CD14-positive monocyte (primary cell): ENCODE data around the gene RNF31. TPM values are rescaled to one million over a fixed set of nuclear protein-coding genes. Genes with fewer than 3 reads are reported as not detected.

Source experiments
- DNase-seq, 3 donors: peaks; one replicate each; pipeline ENCODE4 v3.0.0-alpha.2; 2011 to 2022
- H2AFZ ChIP-seq: 2 replicates; pipeline ENCODE4 v1.6.0; 2012; ENCODE audit warnings: mild to moderate bottlenecking, low read depth, low read length, inconsistent platforms; ENCODE audit not compliant: insufficient read depth, poor library complexity, severe bottlenecking
- H3K27ac ChIP-seq, 2 donors: 1 replicate in 1 of 2; 2 replicates in 1 of 2; pipeline ENCODE4 v1.5.1; 2012 to 2013; ENCODE audit warnings: low read length in 2 of 2, control low read depth in 1 of 2, inconsistent platforms in 1 of 2, low read depth in 1 of 2, mild to moderate bottlenecking in 1 of 2
- H3K27me3 ChIP-seq, 2 donors: one replicate each; pipeline versions ENCODE4 v1.6.0 to v1.6.1; 2011 to 2013; ENCODE audit warnings: low read length in 2 of 2; ENCODE audit not compliant: control insufficient read depth in 2 of 2, insufficient read depth in 2 of 2
- H3K36me3 ChIP-seq, 2 donors: replicated peaks in 1 of 2; 1 replicate in 1 of 2; 2 replicates in 1 of 2; pipeline versions ENCODE4 v1.5.1 to v1.6.1; 2012 to 2013; ENCODE audit warnings: low read length in 2 of 2, control low read depth in 1 of 2, inconsistent platforms in 1 of 2, mild to moderate bottlenecking in 1 of 2; ENCODE audit not compliant: insufficient read depth in 2 of 2, control insufficient read depth in 1 of 2
- H3K4me1 ChIP-seq, 2 donors: 1 replicate in 1 of 2; 2 replicates in 1 of 2; pipeline versions ENCODE4 v1.5.1 to v1.6.1; 2012 to 2013; ENCODE audit warnings: low read length in 2 of 2, control low read depth in 1 of 2, inconsistent platforms in 1 of 2, mild to moderate bottlenecking in 1 of 2, moderate library complexity in 1 of 2; ENCODE audit not compliant: insufficient read depth in 2 of 2, control insufficient read depth in 1 of 2
- H3K4me2 ChIP-seq: replicated peaks from 2 replicates; pipeline ENCODE3; 2012; ENCODE audit warnings: low read length, moderate library complexity, mild to moderate bottlenecking; ENCODE audit not compliant: poor library complexity, severe bottlenecking; ENCODE audit errors: extremely low read depth
- H3K4me3 ChIP-seq, 3 experiments: fragments of 200-600 bp in 1 of 3; sonication (generic) in 1 of 3; replicated peaks in 1 of 3; 1 replicate in 2 of 3; 2 replicates in 1 of 3; pipeline ENCODE4 v1.5.1; 2011 to 2013; ENCODE audit warnings: low read length in 3 of 3, mild to moderate bottlenecking in 3 of 3, control low read depth in 2 of 3, low read depth in 2 of 3, inconsistent platforms in 1 of 3, moderate library complexity in 1 of 3
- H3K79me2 ChIP-seq: 2 replicates; pipeline ENCODE4 v1.6.0; 2012; ENCODE audit warnings: mild to moderate bottlenecking, control low read depth, inconsistent platforms, low read length, moderate library complexity; ENCODE audit not compliant: insufficient read depth
- H3K9ac ChIP-seq: 2 replicates; pipeline ENCODE4 v1.6.0; 2017; ENCODE audit warnings: low read length, mild to moderate bottlenecking; ENCODE audit not compliant: insufficient read depth, poor library complexity, severe bottlenecking
- H3K9me3 ChIP-seq, 2 donors: replicated peaks in 1 of 2; 1 replicate in 1 of 2; 2 replicates in 1 of 2; pipeline versions ENCODE4 v1.5.1 to v1.6.1; 2012 to 2013; ENCODE audit warnings: low read length in 2 of 2, control low read depth in 1 of 2; ENCODE audit not compliant: control insufficient read depth in 1 of 2, insufficient read depth in 1 of 2
- H4K20me1 ChIP-seq: 2 replicates; pipeline ENCODE4 v1.6.0; 2012; ENCODE audit warnings: mild to moderate bottlenecking, low read length, control low read depth, moderate library complexity; ENCODE audit not compliant: insufficient read depth
- H3K27ac Mint-ChIP-seq, 7 donors: one replicate each; pipeline ENCODE4 v1.8.0; 2020; ENCODE audit warnings: mild to moderate bottlenecking in 7 of 7, mixed read lengths in 7 of 7, moderate library complexity in 6 of 7, inconsistent platforms in 2 of 7
- H3K27me3 Mint-ChIP-seq, 3 donors: one replicate each; pipeline ENCODE4 v1.8.0; 2021 to 2022; ENCODE audit warnings: low read depth in 3 of 3, mild to moderate bottlenecking in 3 of 3, mixed read lengths in 3 of 3, moderate library complexity in 3 of 3, inconsistent platforms in 1 of 3
- H3K36me3 Mint-ChIP-seq, 2 donors: one replicate each; pipeline ENCODE4 v1.8.0; 2020; ENCODE audit warnings: mixed read lengths in 2 of 2, inconsistent platforms in 1 of 2, mild to moderate bottlenecking in 1 of 2
- H3K4me1 Mint-ChIP-seq: one replicate; pipeline ENCODE4 v1.8.0; 2020; ENCODE audit warnings: mild to moderate bottlenecking, mixed read lengths
- H3K4me3 Mint-ChIP-seq, 2 donors: one replicate each; pipeline ENCODE4 v1.8.0; 2020; ENCODE audit warnings: mild to moderate bottlenecking in 2 of 2, mixed read lengths in 2 of 2, moderate library complexity in 1 of 2
- H3K9me3 Mint-ChIP-seq, 7 donors: one replicate each; pipeline ENCODE4 v1.8.0; 2020 to 2022; ENCODE audit warnings: mixed read lengths in 7 of 7, mild to moderate bottlenecking in 6 of 7, moderate library complexity in 6 of 7, inconsistent platforms in 2 of 7
- WGBS: methylation state at CpG from one replicate; pipeline ENCODE4 v1.1.5; 2013; ENCODE audit warnings: missing lambda C conversion rate; ENCODE audit not compliant: insufficient coverage; 5-methylcytosine and 5-hydroxymethylcytosine counted together
- intact Hi-C, 2 donors: fragments of 100-400 bp; cut with micrococcal nuclease; formaldehyde crosslinking; loops; one replicate each; pipeline versions ENCODE4 v1.15.0 to v1.15.1; 2023
- polyA plus RNA-seq, 3 donors: library from polyadenylated mRNA; depleted of rRNA in 1 of 3; unstranded in 2 of 3; stranded (reverse) in 1 of 3; fragments of 300-500 nt in 2 of 3; fragments of >200 nt in 1 of 3; fragmentation: Illumina TruSeq in 2 of 3; gene quantifications; 1 replicate in 2 of 3; 2 replicates in 1 of 3; pipeline ENCODE4 v1.2.3, GENCODE V29; 2012 to 2021
- TF ChIP-seq, protein P1 (sequence below): fragments of 200-600 bp; IDR thresholded peaks from one replicate; pipeline ENCODE4 v1.8.0; 2022; ENCODE audit warnings: antibody characterized with exemption, mild to moderate bottlenecking

The RNF31 gene
- polyA plus RNA-seq, 3 donors: 30.7 to 63.2 (median 36.8) TPM

- Histone ChIP-seq H3K9ac (no peak overlapping the region), H3K27ac (peak overlapping the region in 1 of 2 donors; percentile 99), H3K79me2 (peaks cover 24% of the 10 kb centered on the region), H3K4me2 (peak overlapping the region; percentile 94), H4K20me1 (no peaks in the 10 kb centered on the region), H3K4me1 (peaks cover 19 to 27% of the 10 kb centered on the region in 2 donors), H3K27me3 (no peaks in the 10 kb centered on the region), H3K9me3 (no peaks in the 10 kb centered on the region), H3K4me3 (peak overlapping the region in 1 of 3 experiments; percentile 87), H3K36me3 (peaks cover 43 to 51% of the 10 kb centered on the region in 2 donors), H2AFZ (no peak overlapping the region)
- H3K9me3 Mint-ChIP-seq: peaks cover 0 to 2% (median 0%) of the 10 kb centered on the region in 7 donors
- peaks cover 18% of the 10 kb centered on the region for H3K4me1 Mint-ChIP-seq
- intact Hi-C loops: loop anchor here in 1 of 2 donors (10.0 kb wide), 2 partner anchors 179 to 1191 kb away; partner anchors contain the start of genes DHRS1, NOP9 and PRMT5
- peaks cover 0 to 6% (median 2%) of the 10 kb centered on the region in 3 donors for H3K27me3 Mint-ChIP-seq
- H3K4me3 Mint-ChIP-seq: peak overlapping the region; percentile 89 to 94
- no CpG with 5 or more reads among the region's 6 CpGs for WGBS
- TF ChIP-seq, protein P1, sequence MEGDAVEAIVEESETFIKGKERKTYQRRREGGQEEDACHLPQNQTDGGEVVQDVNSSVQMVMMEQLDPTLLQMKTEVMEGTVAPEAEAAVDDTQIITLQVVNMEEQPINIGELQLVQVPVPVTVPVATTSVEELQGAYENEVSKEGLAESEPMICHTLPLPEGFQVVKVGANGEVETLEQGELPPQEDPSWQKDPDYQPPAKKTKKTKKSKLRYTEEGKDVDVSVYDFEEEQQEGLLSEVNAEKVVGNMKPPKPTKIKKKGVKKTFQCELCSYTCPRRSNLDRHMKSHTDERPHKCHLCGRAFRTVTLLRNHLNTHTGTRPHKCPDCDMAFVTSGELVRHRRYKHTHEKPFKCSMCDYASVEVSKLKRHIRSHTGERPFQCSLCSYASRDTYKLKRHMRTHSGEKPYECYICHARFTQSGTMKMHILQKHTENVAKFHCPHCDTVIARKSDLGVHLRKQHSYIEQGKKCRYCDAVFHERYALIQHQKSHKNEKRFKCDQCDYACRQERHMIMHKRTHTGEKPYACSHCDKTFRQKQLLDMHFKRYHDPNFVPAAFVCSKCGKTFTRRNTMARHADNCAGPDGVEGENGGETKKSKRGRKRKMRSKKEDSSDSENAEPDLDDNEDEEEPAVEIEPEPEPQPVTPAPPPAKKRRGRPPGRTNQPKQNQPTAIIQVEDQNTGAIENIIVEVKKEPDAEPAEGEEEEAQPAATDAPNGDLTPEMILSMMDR: no peak
- DNase-seq: no peak
- H3K27ac Mint-ChIP-seq: peak overlapping the region in 5 of 7 donors; percentile 77 to 99 (median 99)
- peaks cover 41 to 54% of the 10 kb centered on the region in 2 donors for H3K36me3 Mint-ChIP-seq
Measured at GRCh38 chr14:24116128-24116814, 31.0 kb upstream of the RNF31 start.

GRCh38 chr14:24117179-24117578, 30.1 kb upstream of the RNF31 start:
- Mint-ChIP-seq H3K36me3 (peaks cover 47 to 63% of the 10 kb centered on the region in 2 donors), H3K4me1 (peaks cover 18% of the 10 kb centered on the region), H3K9me3 (peaks cover 0 to 2% (median 0%) of the 10 kb centered on the region in 7 donors), H3K27me3 (peaks cover 0 to 6% (median 2%) of the 10 kb centered on the region in 3 donors), H3K27ac (peak overlapping the region in 1 of 7 donors; percentile 6), H3K4me3 (no peak overlapping the region)
- Histone ChIP-seq H4K20me1 (no peaks in the 10 kb centered on the region), H3K79me2 (peaks cover 24% of the 10 kb centered on the region), H2AFZ (no peak overlapping the region), H3K27ac (no peak overlapping the region), H3K9ac (no peak overlapping the region), H3K9me3 (no peaks in the 10 kb centered on the region), H3K27me3 (no peaks in the 10 kb centered on the region), H3K36me3 (peaks cover 50 to 60% of the 10 kb centered on the region in 2 donors), H3K4me1 (peaks cover 19 to 27% of the 10 kb centered on the region in 2 donors), H3K4me3 (no peak overlapping the region), H3K4me2 (no peak overlapping the region)
- TF ChIP-seq, protein P1: no peak
- 97% methylated on average over 5 of the region's 6 CpGs for WGBS
- no peak for DNase-seq
- intact Hi-C loops: loop anchor here in 1 of 2 donors (10.0 kb wide), 2 partner anchors 178 to 1192 kb away; partner anchors contain the start of genes DHRS1, NOP9 and PRMT5
